Measurements from ENCODE around the gene ZSCAN22. TPM values are rescaled to one million over a fixed set of nuclear protein-coding genes. Genes with fewer than 3 reads are reported as not detected.
A peak's percentile ranks its signal among the peaks of the same experiment; 100 is the strongest.
"Not testable (repeated sequence)": the region's sequence is repeated elsewhere in the genome, so short reads cannot be mapped to it uniquely, and the experiment has no call there.

Gene ZSCAN22
- total RNA-seq, 2 experiments from 2014 or later, result 4.4 to 6.3 TPM

- Mint-ChIP-seq H3K4me3 (peak overlapping the region; percentile 99), H3K36me3 (peaks cover 77% of the 10 kb centered on the region), H3K27ac (peak overlapping the region; percentile 100), H3K27me3 (no peaks in the 10 kb centered on the region), H3K4me1 (peaks cover 39% of the 10 kb centered on the region), H3K9me3 (ENCODE audit: low read depth) (peaks cover 7% of the 10 kb centered on the region)
- CTCF ChIA-PET, result no interaction called here
- no peak for ATAC-seq
- no peak for DNase-seq
Measured at GRCh38 chr19:58304748-58305064, 22.1 kb upstream of the ZSCAN22 start.

- peak within 1 kb of the TSS; percentile 100 for H3K27ac Mint-ChIP-seq
- peaks cover 7% of the 10 kb centered on the region for H3K9me3 Mint-ChIP-seq (ENCODE audit: low read depth)
- no peaks in the 10 kb centered on the region for H3K27me3 Mint-ChIP-seq
- CTCF ChIA-PET, result interaction anchor here (1.3 to 2.4 kb wide), 2 partner anchors 21 to 76 kb away, joined by 4 to 6 read pairs; partner anchors contain the start of genes ZNF544 and ZSCAN22
- peak; percentile 98 for DNase-seq
- peaks cover 39% of the 10 kb centered on the region for H3K4me1 Mint-ChIP-seq
- ATAC-seq, result peak; percentile 96
- H3K4me3 Mint-ChIP-seq, result peak within 1 kb of the TSS; percentile 99
- H3K36me3 Mint-ChIP-seq, result peaks cover 77% of the 10 kb centered on the region
Measured at GRCh38 chr19:58305065-58305931, 21.5 kb upstream of the ZSCAN22 start, which contains the start of gene ERVK3-1. ERVK3-1 (plus strand) TSS chr19:58305377; CDS start chr19:58312169, 6,792 bp downstream.

- Mint-ChIP-seq H3K4me3 (peak overlapping the region; percentile 99), H3K36me3 (peaks cover 75% of the 10 kb centered on the region), H3K27me3 (no peaks in the 10 kb centered on the region), H3K9me3 (ENCODE audit: low read depth) (peaks cover 4% of the 10 kb centered on the region), H3K27ac (peak overlapping the region; percentile 100), H3K4me1 (peaks cover 39% of the 10 kb centered on the region)
- ATAC-seq (no peak), DNase-seq (peak; percentile 49)
- CTCF ChIA-PET, result interaction anchor here (1.2 to 2.4 kb wide), 3 partner anchors 13 to 77 kb away, joined by 4 to 6 read pairs (median 4); partner anchors contain the start of genes ZNF544 and ZSCAN22
Measured at GRCh38 chr19:58305932-58306323, 20.9 kb upstream of the ZSCAN22 start.

GRCh38 chr19:58307736-58308135 lies 19.1 kb upstream of the ZSCAN22 start:
- Mint-ChIP-seq H3K27ac (peak overlapping the region; percentile 52), H3K4me1 (peaks cover 39% of the 10 kb centered on the region), H3K9me3 (ENCODE audit: low read depth) (peaks cover 2% of the 10 kb centered on the region), H3K36me3 (peaks cover 77% of the 10 kb centered on the region), H3K27me3 (no peaks in the 10 kb centered on the region), H3K4me3 (no peak overlapping the region)
- CTCF ChIA-PET, result interaction anchor here (0.9 to 2.4 kb wide), 2 partner anchors 79 to 212 kb away, joined by 3 to 6 read pairs; partner anchors contain the start of genes ZBTB45 and ZNF544
- ATAC-seq (no peak), DNase-seq (no peak)

GRCh38 chr19:58310685-58311084 lies 16.1 kb upstream of the ZSCAN22 start:
- H3K9me3 Mint-ChIP-seq (ENCODE audit: low read depth); H3K27ac Mint-ChIP-seq; H3K27me3 Mint-ChIP-seq; CTCF ChIA-PET; ATAC-seq; DNase-seq; H3K4me3 Mint-ChIP-seq: not testable (repeated sequence)
- H3K36me3 Mint-ChIP-seq, result peaks cover 88% of the 10 kb centered on the region
- peaks cover 26% of the 10 kb centered on the region for H3K4me1 Mint-ChIP-seq

- DNase-seq, result no peak
- CTCF ChIA-PET, result no interaction called here
- H3K27me3 Mint-ChIP-seq, result no peaks in the 10 kb centered on the region
- no peak for ATAC-seq
- H3K4me3 Mint-ChIP-seq, result no peak overlapping the region
- H3K4me1 Mint-ChIP-seq, result peaks cover 20% of the 10 kb centered on the region
- H3K9me3 Mint-ChIP-seq (ENCODE audit: low read depth), result no peaks in the 10 kb centered on the region
- no peak overlapping the region for H3K27ac Mint-ChIP-seq
- peaks cover 86% of the 10 kb centered on the region for H3K36me3 Mint-ChIP-seq
Measured at GRCh38 chr19:58311345-58311865, 15.4 kb upstream of the ZSCAN22 start.

GRCh38 chr19:58315580-58315979 lies 11.2 kb upstream of the ZSCAN22 start:
- no peaks in the 10 kb centered on the region for H3K27me3 Mint-ChIP-seq
- DNase-seq, result no peak
- CTCF ChIA-PET, result no interaction called here
- no peak for ATAC-seq
- peaks cover 53% of the 10 kb centered on the region for H3K36me3 Mint-ChIP-seq
- H3K4me1 Mint-ChIP-seq, result no peaks in the 10 kb centered on the region
- no peaks in the 10 kb centered on the region for H3K9me3 Mint-ChIP-seq (ENCODE audit: low read depth)
- no peak overlapping the region for H3K27ac Mint-ChIP-seq
- no peak overlapping the region for H3K4me3 Mint-ChIP-seq

DNA sequence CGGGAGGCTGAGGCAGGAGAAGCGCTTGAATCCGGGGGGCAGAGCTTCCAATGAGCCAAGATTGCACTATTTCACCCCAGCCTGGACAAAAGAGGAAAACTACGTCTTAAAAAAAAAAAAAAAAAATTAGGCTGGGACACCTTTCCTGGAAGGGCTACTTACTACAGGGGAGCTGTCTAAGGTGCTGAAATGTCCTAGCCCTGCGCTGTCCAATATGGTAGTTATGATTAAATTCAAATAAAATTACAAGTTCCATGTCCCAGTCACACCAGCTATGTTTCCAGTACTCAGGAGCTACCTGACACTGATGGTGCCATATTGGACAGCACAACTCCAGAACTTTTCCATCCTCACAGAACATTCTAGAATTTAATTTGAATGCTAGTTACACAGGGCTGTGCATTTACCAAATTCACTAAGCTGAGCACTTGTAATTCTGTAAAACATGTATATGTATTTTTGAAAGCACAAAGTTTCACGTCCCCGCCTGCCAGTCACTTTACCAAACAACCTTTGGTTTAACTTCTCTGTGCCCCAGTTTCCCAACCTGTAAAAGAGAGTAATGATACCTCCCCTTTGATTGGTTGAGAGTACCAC lies 9.2 kb upstream of the ZSCAN22 start:
- DNase-seq (no peak), ATAC-seq (peak; percentile 30)
- H3K36me3 Mint-ChIP-seq, result peaks cover 35% of the 10 kb centered on the region
- CTCF ChIA-PET, result interaction anchor here (1.4 kb wide), 1 partner anchor 9 kb away, joined by 4 read pairs; the partner anchor contains the start of gene ZSCAN22
- H3K9me3 Mint-ChIP-seq (ENCODE audit: low read depth), result no peaks in the 10 kb centered on the region
- H3K4me3 Mint-ChIP-seq, result no peak overlapping the region
- no peaks in the 10 kb centered on the region for H3K4me1 Mint-ChIP-seq
- no peaks in the 10 kb centered on the region for H3K27me3 Mint-ChIP-seq
- H3K27ac Mint-ChIP-seq, result no peak overlapping the region

DNA sequence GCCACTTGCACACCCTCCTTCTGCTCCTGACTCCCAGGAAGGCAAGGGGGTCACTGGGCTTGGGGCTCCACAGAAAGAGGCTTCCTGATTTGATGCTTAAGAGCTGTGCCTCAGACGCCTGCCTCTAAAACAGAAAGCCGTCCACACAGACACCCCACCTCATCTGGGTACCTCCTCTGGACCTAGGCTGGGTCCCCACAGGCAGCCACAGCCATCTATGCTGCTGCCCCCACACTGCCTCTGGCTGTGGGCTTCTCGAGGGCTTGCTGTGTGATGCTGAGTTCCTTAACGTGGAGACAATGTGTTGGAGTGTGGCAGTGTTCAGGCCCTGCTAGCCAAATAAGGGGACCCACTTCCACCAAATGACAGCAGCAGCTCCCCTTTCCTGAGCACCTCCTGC lies 8.5 kb upstream of the ZSCAN22 start:
- H3K4me3 Mint-ChIP-seq, result no peak overlapping the region
- H3K27me3 Mint-ChIP-seq, result no peaks in the 10 kb centered on the region
- no peaks in the 10 kb centered on the region for H3K9me3 Mint-ChIP-seq (ENCODE audit: low read depth)
- no peak for DNase-seq
- no peak overlapping the region for H3K27ac Mint-ChIP-seq
- CTCF ChIA-PET, result interaction anchor here (1.4 to 1.5 kb wide), 2 partner anchors 8 to 12 kb away, joined by 4 read pairs; partner anchors contain the start of gene ZSCAN22
- no peaks in the 10 kb centered on the region for H3K4me1 Mint-ChIP-seq
- no peak for ATAC-seq
- H3K36me3 Mint-ChIP-seq, result peaks cover 31% of the 10 kb centered on the region

- no peak overlapping the region for H3K27ac Mint-ChIP-seq
- no peaks in the 10 kb centered on the region for H3K27me3 Mint-ChIP-seq
- peaks cover 24% of the 10 kb centered on the region for H3K36me3 Mint-ChIP-seq
- H3K4me1 Mint-ChIP-seq, result no peaks in the 10 kb centered on the region
- CTCF ChIA-PET, result interaction anchor here (1.5 kb wide), 1 partner anchor 13 kb away, joined by 4 read pairs; no protein-coding TSS in a partner anchor
- no peaks in the 10 kb centered on the region for H3K9me3 Mint-ChIP-seq (ENCODE audit: low read depth)
- ATAC-seq (no peak), DNase-seq (no peak)
- H3K4me3 Mint-ChIP-seq, result no peak overlapping the region
Measured at GRCh38 chr19:58319241-58319640, 7.6 kb upstream of the ZSCAN22 start.

GRCh38 chr19:58325311-58326022 lies 1.3 kb upstream of the ZSCAN22 start:
- no peaks in the 10 kb centered on the region for H3K9me3 Mint-ChIP-seq (ENCODE audit: low read depth)
- H3K36me3 Mint-ChIP-seq, result peaks cover 4% of the 10 kb centered on the region
- H3K27me3 Mint-ChIP-seq, result no peaks in the 10 kb centered on the region
- CTCF ChIA-PET, result interaction anchor here (1.2 to 2.1 kb wide), 4 partner anchors 23 to 194 kb away, joined by 5 to 8 read pairs (median 6); partner anchors contain the start of genes ZBTB45 and ZNF497
- no peak for DNase-seq
- ATAC-seq, result no peak
- no peak overlapping the region for H3K27ac Mint-ChIP-seq
- H3K4me1 Mint-ChIP-seq, result peaks cover 4% of the 10 kb centered on the region
- H3K4me3 Mint-ChIP-seq, result no peak overlapping the region

DNA sequence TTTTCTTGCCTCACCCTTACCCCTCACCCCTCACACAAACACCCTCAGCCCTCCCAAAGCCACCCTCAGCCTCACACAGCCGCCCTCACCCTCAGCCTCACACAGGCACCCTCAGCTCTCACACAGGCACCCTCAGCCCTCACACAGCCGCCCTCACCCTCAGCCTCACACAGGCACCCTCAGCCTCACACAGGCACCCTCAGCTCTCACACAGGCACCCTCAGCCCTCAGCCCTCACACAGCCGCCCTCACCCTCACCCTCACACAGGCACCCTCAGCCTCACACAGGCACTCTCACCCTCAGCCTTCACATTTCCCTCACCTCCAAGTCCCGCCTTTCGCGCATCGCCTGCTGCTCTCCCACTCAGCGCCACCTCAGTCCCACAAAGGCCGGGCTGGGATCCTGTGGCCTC lies 287 bp upstream of the ZSCAN22 start:
- H3K27ac Mint-ChIP-seq, result no peak overlapping the region
- no peak for DNase-seq
- H3K4me3 Mint-ChIP-seq, result no peak overlapping the region
- no peaks in the 10 kb centered on the region for H3K9me3 Mint-ChIP-seq (ENCODE audit: low read depth)
- CTCF ChIA-PET, result interaction anchor here (1.1 to 2.1 kb wide), 6 partner anchors 8 to 193 kb away, joined by 4 to 8 read pairs (median 5); partner anchors contain the start of genes ERVK3-1, ZBTB45 and ZNF497
- peak; percentile 50 for ATAC-seq
- H3K4me1 Mint-ChIP-seq, result peaks cover 4% of the 10 kb centered on the region
- H3K36me3 Mint-ChIP-seq, result peaks cover 4% of the 10 kb centered on the region
- H3K27me3 Mint-ChIP-seq, result no peaks in the 10 kb centered on the region

GRCh38 chr19:58328999-58329398 lies 2.2 kb downstream of the ZSCAN22 start:
- Mint-ChIP-seq H3K27me3 (no peaks in the 10 kb centered on the region), H3K36me3 (no peaks in the 10 kb centered on the region), H3K27ac (no peak overlapping the region), H3K4me1 (peaks cover 4% of the 10 kb centered on the region), H3K9me3 (ENCODE audit: low read depth) (no peaks in the 10 kb centered on the region), H3K4me3 (no peak overlapping the region)
- DNase-seq (peak; percentile 51), ATAC-seq (no peak)
- CTCF ChIA-PET, result interaction anchor here (0.9 to 1.4 kb wide), 3 partner anchors 18 to 80 kb away, joined by 3 to 4 read pairs (median 3); partner anchors contain the start of gene ZNF584

Data from activated CD8-positive, alpha-beta memory T cell treated with anti-CD3 and anti-CD28 coated beads, Interleukin-2, amount 10 ng/mL, durations not matched to agents 7 days and 5 days (primary cell).